ENCODE data around the gene ABHD15.

The ABHD15 gene

GRCh38 chr17:29582254-29582765 lies 15.5 kb upstream of the ABHD15 start:
- no peak for DNase-seq

GRCh38 chr17:29581583-29582253 lies 14.9 kb upstream of the ABHD15 start:
- DNase-seq: no peak

DNA sequence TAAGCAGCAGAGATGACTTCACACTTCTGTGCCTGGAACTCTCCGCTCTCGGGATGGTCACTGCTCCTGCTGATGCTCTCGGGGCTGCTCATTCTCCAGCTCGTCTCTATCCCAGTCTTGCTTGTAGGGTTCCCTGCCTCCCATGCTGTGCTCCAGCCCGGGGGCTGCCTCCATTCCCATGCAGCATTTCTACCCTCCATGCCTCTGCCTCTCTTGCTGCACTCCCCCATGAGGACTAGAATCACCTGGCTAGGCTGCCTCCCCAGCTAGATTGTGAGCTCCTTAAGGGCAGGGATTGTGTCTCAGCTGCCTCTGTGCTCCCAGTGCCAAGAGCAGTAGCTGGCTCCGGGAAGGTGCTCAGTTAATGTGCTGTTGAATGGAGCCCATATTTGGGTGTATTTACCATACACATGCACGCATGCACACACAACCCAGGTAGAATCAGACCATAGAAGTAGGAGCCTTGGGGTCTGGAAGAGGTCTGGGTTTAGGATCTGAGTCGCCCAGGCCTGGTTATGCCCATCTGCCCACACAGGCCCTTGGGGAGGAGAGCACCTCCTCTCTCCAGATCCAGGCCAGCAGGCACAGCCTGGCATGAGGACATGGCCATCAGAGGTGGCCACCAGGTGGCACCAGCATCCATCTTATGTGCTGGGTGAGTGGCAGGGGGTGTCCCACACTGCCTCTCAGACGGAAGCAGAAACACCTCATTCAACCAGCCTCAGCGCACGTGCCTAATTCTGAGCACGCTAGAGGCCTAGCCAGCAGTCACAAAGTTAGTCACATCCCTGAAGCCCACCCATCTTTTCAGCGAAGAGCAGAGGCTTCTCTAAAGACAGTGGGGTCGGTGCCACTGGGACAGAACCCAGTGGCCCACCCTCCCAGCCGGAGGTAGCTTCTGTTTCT lies 13.3 kb upstream of the ABHD15 start:
- DNase-seq: peak; percentile 76 to 84

GRCh38 chr17:29578626-29579485 lies 12.0 kb upstream of the ABHD15 start:
- no peak for DNase-seq

DNA sequence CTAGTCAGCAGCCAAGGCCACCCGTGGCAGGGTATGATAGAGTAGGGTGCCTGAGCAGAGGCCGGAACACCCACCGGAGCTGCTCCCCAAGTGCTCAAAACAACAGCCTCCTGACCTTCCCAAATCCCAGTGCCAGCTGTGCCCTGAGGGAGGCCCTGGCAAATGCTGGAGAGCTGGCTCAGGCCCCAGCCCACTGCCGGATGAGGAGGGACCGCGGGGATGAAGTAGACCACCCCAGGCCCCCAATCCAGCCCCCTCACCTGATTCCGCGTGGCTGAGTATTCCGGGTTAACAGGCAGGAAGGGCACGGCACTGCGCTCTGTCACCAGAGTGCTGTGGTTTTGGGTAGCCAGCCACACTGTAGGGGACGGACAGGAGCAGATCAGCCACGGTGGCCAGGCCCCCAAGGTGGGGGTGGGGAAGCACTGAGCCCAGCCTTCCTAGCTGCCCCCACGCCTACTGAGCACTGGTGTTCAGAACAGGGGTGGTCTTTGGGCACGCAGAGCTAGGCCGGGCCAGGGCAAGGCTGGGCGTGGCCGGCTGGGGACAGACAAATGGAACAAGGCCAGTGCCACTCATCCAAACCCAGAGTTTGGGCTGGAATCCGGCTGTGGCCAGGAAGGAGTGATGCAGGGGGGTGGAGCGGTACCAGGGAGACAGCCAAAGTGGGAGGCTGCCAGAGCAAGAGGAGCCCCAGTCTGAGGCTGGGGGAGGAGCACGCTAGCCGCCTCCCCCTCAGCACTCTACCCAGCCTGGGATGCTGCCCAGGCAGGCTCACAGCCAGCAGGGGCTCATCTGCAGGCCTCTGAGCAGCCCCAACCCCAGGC lies 10.8 kb upstream of the ABHD15 start:
- DNase-seq: peak; percentile 50 to 71

DNA sequence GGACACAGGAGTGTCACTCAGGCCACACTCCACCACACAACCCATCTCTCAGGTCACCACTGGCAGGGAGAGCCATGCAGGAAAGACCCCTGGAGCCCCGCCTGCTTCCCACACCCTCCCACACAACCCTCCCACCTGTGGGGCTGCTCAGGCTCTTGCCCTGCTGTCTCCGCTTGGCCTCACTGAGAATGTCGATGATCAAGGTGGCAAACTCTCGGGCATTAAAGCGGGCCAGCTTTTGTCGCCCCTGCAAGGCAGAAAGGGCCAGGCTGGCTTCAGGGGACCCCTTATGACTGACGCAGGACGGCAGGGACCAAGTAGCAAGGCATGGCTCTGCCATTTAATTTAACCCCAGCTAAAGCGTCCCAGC lies 10.1 kb upstream of the ABHD15 start:
- no peak for DNase-seq

DNA sequence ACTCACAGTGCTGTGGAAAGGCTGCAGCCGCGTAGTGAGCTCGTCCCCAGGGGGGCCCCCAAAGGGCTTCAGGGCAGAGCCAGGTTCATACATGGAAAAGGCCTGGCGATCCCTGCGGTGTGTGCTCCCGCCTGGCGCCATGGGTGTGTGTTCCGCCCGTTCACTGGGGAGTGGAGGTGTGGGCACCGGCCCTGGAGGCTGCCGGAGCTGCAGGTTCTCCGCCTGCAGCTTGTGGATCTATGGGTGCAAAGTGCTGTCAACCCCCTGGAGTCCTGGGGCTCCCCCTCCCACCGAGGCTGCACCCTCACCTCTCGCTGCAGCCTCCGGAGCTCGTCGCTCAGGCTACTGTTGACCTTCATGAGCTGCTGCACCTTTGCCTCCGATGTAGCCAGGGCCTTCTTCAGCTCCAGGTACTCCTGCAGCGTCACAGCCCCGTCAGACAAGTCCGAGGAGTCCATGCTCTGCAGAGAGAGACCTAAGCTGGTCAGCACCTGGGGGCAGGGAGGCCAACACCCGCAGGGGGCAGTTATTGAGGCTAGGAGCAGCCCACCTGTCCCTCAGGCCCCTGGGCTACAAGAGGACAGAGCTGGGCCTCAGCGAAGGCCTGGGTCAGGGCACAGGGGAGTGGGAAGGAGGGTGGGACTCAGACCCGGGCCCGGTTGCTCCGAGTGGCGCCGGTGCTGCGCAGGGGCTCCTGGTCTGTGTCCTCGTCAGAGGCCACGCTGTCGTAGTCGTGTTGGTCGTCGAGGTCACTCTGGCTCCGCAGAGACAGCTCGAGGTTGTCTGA lies 9.6 kb upstream of the ABHD15 start:
- no peak for DNase-seq

DNA sequence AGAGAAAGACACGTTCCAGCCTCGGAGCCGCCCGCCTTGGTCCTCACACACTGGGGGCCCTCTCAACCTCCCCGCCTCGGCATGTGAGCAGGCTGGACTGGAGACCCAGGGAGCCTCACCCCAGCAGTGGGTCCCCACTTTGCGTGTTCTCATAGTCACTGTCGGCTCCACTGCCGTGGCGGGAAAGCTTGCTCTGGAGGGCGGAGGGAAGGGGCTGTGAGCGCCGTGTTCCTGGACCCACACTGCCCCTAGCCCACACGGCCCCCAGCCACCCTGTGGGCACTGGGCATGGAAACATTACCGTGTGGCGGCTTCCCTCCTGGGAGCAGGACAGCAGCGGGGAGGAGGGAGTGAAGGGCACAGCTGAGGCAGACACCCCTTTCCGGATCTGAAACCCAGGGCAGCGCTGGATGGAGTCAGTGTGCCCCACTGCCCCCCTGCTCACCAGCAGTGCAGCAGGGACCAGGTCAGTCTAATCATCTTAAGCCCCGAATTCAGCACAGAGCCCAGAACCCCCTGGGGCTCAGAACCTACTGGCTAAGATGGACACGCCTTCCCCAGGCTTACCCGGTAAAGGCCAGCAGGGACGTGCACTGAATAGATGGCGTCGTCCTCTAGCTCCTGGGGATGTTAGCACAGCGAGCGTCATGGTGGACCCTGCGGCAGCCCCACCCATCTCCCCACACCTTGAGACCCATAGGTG lies 8.8 kb upstream of the ABHD15 start:
- no peak for DNase-seq

DNA sequence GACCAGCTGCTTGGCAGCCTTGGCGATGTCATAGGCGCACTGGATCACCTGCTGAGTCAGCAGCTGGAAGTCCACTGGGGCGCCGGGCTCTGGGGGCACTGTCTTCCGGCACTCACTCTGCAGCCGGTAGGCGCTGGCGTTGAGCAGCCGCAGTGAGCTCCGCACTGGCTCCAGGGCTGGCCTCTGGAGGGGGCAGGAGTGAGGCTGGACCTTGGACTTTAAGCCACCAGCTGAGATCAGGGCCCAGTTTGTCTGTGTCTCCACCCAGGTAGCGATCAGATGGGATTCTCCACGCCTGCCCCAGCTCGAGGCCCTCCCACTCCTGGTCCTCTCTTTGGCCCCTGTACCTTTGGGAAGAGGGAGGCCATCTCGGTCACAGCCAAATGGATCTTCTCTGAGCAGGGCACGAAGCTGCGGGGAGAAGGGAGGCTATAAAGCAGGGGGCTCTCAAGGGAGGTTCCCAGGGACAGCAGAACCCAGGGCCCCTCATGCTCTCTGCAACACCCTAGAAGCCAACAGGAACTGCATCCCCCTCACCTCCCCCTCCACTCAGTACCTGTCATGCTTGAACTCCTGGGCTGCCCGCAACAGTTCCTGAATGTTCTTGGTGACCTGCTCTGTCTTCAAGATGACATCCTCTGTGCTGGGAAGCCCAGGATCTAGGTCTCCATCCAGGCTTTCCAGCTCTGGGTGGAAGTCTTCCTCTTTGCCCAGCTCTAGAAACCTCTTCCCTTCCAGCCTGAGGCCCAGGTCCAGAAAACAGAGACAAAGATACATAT lies 8.1 kb upstream of the ABHD15 start:
- DNase-seq: no peak

- no peak for DNase-seq
These were observed 7.3 kb upstream of the ABHD15 start for GRCh38 chr17:29573871-29574731.

DNA sequence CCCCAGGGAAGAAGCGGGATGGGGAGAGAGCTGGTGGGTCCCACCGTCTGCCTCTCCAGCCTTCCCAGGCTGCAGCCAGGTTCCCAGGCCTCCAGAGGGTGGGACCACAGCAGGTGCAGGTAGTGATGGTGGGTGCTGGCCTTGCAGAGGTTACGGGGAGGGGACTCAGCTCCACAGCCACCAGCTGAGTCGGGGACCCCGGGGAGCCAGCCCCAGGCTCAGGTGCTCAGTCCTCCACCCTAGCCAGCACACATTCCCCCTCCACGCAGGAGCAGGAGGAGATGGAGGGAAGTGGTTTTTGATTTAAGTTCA lies 6.7 kb upstream of the ABHD15 start:
- DNase-seq: no peak

DNA sequence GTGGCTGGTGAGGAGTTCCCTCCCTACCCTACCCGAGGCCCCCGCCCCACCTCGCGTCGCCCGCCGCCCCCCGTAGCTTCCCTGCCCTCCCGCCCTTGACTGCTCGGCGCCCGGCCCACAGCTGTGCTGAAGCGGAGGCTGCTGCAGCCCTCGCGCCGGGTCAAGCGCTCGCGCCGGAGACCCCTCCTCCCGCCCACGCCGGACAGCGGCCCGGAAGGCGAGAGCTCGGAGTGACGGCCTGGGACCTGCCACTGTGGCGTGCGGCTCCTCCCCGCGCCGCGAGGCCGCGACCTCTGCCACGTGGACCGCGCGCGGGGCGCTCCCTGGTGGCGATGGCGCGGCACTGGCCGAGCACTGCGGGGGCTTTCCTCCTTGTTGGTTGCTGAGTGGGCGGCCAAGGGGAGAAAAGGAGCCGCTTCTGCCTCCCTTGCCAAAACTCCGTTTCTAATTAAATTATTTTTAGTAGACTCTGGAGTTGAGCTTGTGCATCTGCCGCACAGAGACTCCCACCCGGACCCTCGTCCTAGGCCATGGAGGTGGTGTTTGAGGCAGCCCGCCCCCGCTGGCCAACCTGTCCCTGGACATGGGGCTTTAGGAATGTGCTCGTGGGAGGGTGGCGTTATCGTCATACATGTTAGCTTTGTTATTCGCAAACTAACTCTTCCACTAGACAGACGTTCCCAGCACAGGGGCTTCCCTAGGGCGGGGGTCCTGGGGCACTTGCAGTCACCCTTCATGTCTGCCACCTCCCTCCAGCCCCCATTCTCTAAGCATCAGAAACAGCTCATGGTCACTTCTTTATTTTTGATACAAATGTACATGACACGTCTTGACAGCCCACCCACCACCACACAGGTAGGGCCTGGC lies 6.1 kb upstream of the ABHD15 start:
- peak in 1 of 2 donors; percentile 52 for DNase-seq

DNA sequence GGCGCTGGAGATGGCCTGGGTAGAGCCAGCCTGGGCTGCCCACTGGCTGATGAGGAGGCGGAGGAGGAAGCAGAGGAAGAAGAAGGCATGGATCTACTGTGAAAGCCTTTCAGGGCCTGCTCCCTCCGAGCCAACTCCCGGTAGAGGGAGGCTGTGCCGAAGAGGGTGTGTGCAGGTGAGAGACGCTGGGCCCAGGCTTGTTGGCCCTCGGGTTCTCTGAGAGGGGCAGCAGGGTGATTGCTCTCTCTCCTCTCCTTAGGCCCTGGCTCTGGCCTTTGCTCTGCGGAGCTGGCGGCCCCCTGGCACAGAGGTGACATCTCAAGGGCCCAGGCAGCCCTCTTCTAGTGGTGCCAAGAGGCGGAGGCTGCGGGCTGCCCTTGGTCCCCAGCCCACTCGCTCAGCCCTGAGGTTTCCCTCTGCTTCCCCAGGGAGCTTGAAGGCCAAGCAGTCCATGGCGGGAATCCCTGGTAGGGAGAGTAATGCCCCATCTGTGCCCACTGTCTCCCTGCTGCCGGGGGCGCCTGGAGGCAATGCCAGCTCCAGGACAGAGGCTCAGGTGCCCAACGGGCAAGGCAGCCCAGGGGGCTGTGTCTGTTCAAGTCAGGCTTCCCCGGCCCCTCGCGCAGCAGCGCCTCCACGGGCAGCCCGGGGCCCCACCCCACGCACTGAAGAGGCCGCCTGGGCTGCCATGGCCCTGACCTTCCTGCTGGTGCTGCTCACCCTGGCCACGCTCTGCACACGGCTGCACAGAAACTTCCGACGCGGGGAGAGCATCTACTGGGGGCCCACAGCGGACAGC lies 5.2 kb upstream of the ABHD15 start:
- DNase-seq: no peak

DNA sequence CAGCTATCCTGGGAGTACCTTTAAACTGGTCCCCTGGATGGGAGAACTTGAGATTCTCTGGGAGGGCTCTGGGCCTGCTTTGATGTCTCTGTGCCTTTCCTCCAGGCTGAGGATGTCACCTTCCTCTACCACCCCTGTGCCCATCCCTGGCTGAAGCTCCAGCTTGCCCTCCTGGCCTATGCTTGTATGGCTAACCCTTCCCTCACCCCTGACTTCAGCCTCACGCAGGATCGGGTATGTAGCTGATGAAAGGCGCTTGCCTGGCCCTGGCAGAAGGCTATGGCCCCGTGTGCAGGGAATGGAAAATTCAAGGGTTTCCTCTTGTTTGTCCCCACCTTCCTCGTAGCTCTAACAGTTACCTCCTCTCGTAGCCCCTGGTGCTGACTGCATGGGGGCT lies 4.6 kb upstream of the ABHD15 start:
- no peak for DNase-seq

- no peak for DNase-seq
These were observed 3.7 kb upstream of the ABHD15 start for GRCh38 chr17:29570521-29570920.

DNA sequence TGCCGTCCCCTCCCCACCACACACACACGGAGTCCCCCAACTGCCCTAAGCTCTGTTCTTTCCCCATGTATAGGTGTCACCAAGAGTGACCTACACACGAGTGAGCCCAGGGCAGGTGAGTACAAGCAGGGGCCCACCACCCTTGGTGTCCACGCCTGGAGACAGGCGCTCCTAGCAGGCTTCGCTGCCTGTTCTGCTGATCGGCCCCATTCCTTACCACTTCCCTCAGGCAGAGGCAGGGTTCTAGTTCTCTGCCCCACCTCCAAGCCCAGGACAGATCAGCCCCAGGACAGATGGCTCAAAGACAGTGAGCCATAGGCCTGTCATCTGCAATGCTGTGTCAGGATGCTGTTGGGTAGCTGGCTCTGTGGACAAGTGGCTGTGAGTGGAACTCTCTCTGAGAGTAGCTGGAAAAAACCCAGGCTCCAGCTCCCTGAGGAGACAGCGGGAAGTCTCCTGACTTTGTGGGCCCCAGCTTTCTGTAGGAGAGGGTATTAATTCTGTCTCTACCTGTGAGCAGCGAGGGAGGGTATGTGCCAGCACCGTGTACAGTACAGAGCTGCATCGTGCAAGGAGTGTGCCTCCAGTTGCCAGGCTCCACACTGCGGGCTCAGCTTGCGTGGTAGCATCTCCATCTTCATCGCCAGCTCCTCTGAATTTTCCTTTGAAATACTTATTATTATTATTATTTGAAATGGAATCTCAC lies 2.6 kb upstream of the ABHD15 start:
- DNase-seq: no peak

All from hippocampal formation (tissue), 2 donors.